GM21515 (cell line): Measurements from ENCODE around the gene UNC5B.

Experiments
- ATAC-seq: cut with Tn5 transposase; IDR thresholded peaks from one replicate; pipeline ENCODE4 v1.9.1; 2021; ENCODE audit not compliant: unreplicated experiment

The UNC5B gene

DNA sequence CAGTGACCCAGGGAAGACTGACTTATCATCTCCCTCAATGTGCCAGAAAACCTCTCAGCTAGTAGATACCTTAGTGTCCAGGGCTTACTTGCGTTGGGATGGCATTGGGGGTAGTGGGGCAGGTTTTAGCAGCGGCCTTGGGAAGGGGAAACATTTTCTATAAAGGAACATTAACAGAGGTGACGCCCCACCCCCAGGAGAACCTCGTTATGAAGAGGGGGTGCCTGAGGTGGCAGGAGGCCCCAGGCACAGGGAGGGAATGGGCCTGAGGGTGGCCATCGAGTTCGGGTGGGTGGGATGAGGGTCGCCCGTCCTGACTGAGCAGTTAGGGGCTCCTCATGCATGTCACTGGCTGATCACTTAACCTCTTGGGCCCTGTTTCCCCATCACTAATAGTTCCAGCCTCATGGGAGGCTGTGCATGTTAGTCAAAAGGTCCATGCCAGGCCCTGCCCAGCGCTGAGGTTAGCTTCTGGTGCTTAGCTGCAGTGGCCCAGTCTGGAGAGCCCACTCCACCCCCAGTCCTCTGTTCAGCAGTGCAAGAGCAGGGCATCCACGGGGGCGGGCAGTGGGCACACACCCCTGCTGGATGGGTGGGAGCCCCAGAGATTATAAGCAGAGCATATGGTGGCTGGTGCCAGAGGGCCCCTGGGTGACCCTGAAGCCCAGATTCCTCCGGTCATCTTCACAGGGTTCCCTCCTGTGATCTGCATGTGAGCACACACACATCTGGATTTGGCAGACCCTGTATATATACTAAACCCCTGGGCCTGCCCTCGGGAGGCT, 27.0 kb downstream of the UNC5B start:
- ATAC-seq, result no peak

- ATAC-seq, result no peak
Observed at GRCh38 chr10:71239946-71240795, 27.8 kb downstream of the UNC5B start.

- no peak for ATAC-seq
Observed at GRCh38 chr10:71241114-71241829, 28.9 kb downstream of the UNC5B start.

- ATAC-seq, result no peak
Observed at GRCh38 chr10:71241830-71242621, 29.7 kb downstream of the UNC5B start.

DNA sequence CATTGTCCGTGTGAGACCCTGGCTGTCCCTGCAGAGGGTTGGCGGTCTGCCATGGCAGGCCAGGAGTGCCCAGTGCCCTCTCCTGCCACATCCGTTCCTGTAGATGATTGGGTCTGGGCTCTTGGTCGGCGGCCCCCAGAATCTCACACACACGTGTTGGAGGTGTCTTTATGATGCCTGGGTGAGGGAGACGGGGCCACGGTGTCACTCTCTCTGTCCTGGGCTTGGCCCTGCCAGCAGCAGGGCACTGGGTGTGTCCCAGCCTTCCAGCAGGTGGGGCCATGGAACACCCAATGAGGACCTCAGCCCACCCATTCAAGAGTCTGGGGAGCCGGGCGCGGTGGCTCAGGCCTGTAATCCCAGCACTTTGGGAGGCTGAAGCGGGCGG, 30.2 kb downstream of the UNC5B start:
- ATAC-seq, result no peak

- no peak for ATAC-seq
Observed at GRCh38 chr10:71243756-71244395, 31.5 kb downstream of the UNC5B start.

GRCh38 chr10:71244431-71245419, 32.4 kb downstream of the UNC5B start:
- ATAC-seq, result no peak

DNA sequence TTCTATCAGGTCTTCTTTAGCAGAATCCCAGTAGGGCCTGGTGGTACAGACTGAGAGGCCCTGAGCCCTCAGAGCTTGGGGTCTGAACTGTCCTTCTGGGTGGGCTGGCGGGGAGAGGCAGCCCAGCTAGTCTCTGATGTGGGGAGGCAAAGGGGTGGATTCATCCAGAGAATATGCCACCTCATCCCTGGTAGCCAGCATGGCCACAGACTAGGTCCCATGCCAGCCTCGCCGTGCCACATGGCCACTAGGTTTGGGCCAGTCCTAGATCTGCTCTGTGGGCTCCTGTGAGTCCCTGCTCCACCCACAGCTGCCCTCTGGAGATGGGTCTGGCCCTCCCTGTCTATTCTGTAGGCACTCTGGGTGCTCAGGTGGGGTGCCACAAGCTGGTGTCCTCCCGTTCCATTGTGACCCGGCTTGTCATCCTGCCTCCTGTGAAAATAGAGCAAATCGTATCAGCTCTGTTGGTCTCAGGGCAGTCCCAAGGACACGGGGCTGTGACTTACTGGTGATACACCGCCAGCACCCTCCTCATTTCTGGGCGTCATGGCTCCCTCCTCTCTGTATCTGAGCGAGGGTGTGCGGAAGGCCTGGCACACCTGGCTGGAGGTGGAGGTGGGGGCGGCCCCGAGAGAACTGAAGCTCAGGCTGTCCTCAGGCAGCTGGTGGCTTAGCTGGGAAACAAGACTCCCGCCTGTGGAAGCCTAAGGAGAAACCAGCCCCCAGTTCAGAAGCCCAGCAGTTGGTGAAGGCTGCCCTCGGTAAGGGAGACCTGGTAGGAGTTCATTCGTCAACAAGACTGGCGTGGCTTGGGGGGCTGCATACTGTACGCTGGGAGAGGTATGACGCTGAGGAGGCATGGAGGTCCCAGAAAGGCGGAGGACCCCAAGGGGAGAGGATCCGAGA, 33.3 kb downstream of the UNC5B start:
- no peak for ATAC-seq

DNA sequence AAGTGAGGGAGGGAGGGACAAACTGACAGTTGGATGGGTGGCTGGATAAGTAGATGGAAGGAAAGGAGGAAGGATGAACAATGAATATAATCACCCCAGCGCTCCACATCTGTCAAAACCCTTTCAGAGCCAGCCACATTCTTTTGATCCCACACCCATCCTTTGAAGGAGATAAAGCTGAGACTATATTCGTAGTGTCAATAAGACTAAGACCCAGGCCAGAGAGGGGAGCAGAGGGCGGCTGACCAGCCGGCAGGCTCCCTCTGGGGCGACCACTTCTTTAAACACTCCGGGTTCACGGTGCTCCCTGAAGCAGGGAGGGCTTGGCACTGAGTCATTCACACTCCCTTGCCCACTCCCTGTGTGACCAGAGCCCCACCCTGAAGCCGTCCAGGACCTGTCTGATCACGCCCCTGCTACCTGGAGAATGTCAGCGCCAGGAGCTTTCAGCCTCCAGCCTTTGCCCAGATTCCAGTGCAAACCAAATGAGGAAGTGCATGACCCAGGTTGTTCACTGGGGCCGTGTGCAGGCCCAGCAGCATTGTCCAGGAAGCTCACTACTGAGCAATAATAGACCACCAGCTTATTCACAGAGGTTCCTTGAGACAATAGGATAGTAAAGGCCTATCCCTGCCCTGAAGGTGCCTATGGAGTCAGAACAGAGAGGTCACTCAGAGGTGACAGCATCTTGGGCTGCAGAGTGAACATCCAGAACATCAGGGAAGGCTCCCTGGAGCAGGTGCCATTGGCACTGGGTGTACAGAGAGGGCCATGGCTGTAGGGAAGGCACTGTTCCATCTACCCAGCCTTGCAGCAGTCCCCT, 34.4 kb downstream of the UNC5B start:
- no peak for ATAC-seq

DNA sequence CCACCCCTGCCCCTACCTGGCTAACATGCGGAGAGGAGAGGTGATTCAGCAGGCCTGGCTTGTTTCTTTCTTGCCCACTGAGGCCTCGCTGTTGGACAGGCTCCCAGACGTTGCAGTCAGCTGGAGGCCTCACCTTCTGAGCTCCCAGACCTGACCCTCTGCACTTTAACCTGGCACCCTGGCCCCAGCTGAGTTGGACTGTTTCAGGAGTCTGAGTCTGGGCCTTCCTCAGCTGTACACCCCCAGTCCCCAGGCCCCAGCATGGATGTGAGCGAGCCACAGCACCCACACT, 35.0 kb downstream of the UNC5B start:
- no peak for ATAC-seq

DNA sequence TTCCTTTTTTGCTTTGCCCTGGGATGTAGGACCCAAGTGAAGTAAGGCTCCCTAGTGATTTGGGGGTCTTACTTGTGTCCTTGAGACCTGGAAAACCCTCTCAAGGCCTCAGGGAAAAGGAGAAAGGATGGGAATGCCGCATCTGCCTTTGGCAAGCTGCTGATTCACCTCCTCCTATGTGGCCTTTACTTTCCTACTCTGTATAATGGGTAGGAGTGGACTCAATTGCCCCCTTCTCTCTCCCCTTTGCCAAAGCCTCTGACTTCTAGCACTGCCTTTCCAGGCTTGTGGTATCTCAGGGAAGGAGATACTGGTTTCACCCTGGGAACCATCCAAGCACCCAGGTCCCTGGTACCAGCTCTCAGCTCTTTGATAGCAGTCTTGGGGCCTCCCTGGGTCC, 35.4 kb downstream of the UNC5B start:
- no peak for ATAC-seq

GRCh38 chr10:71248210-71248609, 35.8 kb downstream of the UNC5B start:
- no peak for ATAC-seq

DNA sequence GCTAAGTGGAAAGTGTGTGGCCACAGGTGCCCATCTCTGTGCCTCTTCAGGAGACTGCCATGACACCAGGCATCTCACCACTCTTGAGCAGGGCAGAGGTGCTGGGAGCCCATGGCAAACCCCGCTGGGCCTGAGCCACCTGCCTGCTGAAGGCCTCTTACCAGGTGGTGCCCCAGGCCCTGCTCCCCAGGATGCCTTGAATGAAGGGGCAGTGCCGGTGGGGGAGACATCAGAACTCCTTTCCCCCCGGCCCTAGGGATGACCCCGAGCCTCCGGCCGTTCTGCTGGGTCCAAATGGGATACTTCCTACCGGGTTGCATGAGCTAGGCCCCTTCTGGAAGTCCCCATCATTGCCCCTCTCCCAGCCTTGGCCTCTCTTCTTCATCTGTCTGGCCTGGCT, 37.6 kb downstream of the UNC5B start:
- ATAC-seq, result no peak

- no peak for ATAC-seq
Observed at GRCh38 chr10:71250405-71250804, 38.0 kb downstream of the UNC5B start.

- ATAC-seq, result no peak
Observed at GRCh38 chr10:71250842-71251241, 38.5 kb downstream of the UNC5B start.

GRCh38 chr10:71251319-71251718, 38.9 kb downstream of the UNC5B start:
- no peak for ATAC-seq

DNA sequence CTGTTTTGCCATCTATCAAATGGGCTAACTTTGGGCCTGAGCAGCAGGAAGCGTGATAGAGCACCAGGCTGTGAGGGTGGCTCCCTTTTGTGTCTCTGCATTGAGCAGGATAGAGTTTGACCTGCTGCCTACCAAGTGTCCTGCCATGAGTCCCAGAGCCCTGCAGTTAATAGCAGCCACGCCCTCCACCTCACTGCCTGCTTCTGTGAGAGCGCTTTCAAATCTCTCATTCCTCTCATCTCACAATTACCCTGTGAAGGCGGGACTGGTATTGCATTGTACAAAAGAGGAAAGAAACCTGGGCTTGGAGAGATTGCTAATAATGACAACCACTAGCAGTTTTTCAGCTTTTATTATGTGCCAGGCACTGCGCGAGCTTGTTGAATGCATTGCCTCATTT, 39.9 kb downstream of the UNC5B start:
- no peak for ATAC-seq
